ENCODE results near the gene CDON.

GRCh38 chr11:125916683-125917347 is 145.9 kb downstream of the CDON start:
- TF ChIP-seq, protein P1, sequence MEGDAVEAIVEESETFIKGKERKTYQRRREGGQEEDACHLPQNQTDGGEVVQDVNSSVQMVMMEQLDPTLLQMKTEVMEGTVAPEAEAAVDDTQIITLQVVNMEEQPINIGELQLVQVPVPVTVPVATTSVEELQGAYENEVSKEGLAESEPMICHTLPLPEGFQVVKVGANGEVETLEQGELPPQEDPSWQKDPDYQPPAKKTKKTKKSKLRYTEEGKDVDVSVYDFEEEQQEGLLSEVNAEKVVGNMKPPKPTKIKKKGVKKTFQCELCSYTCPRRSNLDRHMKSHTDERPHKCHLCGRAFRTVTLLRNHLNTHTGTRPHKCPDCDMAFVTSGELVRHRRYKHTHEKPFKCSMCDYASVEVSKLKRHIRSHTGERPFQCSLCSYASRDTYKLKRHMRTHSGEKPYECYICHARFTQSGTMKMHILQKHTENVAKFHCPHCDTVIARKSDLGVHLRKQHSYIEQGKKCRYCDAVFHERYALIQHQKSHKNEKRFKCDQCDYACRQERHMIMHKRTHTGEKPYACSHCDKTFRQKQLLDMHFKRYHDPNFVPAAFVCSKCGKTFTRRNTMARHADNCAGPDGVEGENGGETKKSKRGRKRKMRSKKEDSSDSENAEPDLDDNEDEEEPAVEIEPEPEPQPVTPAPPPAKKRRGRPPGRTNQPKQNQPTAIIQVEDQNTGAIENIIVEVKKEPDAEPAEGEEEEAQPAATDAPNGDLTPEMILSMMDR (IDR thresholded peaks at IDR 0.05), result no peak
- TF ChIP-seq TEAD1 (CRISPR knock-in tag; IDR thresholded peaks at IDR 0.05) (no peak), ZNF512 (CRISPR knock-in tag; IDR thresholded peaks at IDR 0.05; ENCODE audit: borderline replicate concordance) (no peak), RELA (CRISPR knock-in tag; IDR thresholded peaks at IDR 0.05; ENCODE audit: borderline replicate concordance) (no peak), ETV6 (CRISPR knock-in tag; IDR thresholded peaks at IDR 0.05) (no peak)
- TF ChIP-seq, protein P2, sequence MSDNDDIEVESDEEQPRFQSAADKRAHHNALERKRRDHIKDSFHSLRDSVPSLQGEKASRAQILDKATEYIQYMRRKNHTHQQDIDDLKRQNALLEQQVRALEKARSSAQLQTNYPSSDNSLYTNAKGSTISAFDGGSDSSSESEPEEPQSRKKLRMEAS (CRISPR knock-in tag; IDR thresholded peaks at IDR 0.05), result no peak
